Right atrium auricular region (tissue), 2 donors: Measurements from ENCODE around the gene HMGXB4. TPM values are rescaled to one million over a fixed set of nuclear protein-coding genes. Genes with fewer than 3 reads are reported as not detected.
A peak's percentile ranks its signal among the peaks of the same experiment; 100 is the strongest.

Source experiments
- DNase-seq: peaks from one replicate; pipeline ENCODE4 v3.0.0-alpha.2; 2019; ENCODE audit warnings: low spot score
- H3K27ac ChIP-seq, 2 donors: fragments of 200-600 bp; sonication (generic); 1 replicate in 1 of 2; 2 replicates in 1 of 2; pipeline ENCODE4 v1.5.1; 2016 to 2019
- H3K27me3 ChIP-seq, 2 donors: fragments of 200-600 bp; sonication (generic); one replicate each; pipeline versions ENCODE4 v1.5.1 to v1.6.0; 2017 to 2019
- H3K36me3 ChIP-seq: fragments of 200-600 bp; sonication (generic); one replicate; pipeline ENCODE4 v1.5.1; 2016
- H3K4me1 ChIP-seq, 2 donors: fragments of 200-600 bp; sonication (generic); one replicate each; pipeline versions ENCODE4 v1.5.1 to v1.6.0; 2017 to 2019
- H3K4me3 ChIP-seq, 2 donors: fragments of 200-600 bp; sonication (generic); 1 replicate in 1 of 2; 2 replicates in 1 of 2; pipeline ENCODE4 v1.5.1; 2017 to 2019; ENCODE audit warnings: mild to moderate bottlenecking in 1 of 2, moderate library complexity in 1 of 2
- H3K9me3 ChIP-seq, 2 donors: fragments of 200-600 bp; sonication (generic); one replicate each; pipeline ENCODE4 v1.5.1; 2019
- total RNA-seq, 2 donors: library from RNA; depleted of rRNA; stranded (reverse); fragments of >200 nt; gene quantifications; one replicate each; pipeline ENCODE4 v1.1.0, GENCODE V29; 2016
- TF ChIP-seq, protein P1 (sequence below), 2 donors: fragments of 200-600 bp; sonication (generic); IDR thresholded peaks; one replicate each; pipeline ENCODE4 v1.5.1; 2019; ENCODE audit warnings: antibody characterized with exemption in 2 of 2

HMGXB4 gene
- total RNA-seq, 2 donors from 2014 or later = 9.6 to 9.8 TPM

DNA sequence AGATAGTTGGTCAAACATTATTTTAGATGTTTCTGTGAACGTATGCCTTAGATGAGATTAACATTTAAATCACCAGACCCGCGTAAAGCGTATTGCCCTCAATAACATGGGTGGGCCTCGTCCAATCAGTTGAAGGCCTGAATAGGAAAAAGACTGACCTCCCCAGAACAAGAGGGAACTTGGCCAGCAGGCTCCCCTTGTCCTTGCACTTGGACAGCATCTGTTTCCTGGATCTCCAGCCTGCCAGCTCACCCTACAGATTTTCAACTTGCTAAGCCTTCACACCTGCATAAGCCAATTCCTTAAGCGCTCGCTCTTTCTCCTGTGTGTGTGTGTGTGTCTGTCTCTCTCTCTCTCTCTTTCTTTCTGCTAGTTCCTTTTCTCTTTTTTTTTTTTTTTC, 50.6 kb downstream of the HMGXB4 start:
- Histone ChIP-seq H3K27me3 (no peaks in the 10 kb centered on the region), H3K4me1 (peaks cover 0 to 74% of the 10 kb centered on the region in 2 donors), H3K36me3 (no peaks in the 10 kb centered on the region), H3K4me3 (no peak overlapping the region), H3K9me3 (no peaks in the 10 kb centered on the region), H3K27ac (peak overlapping the region; percentile 77 to 79)
- DNase-seq = no peak
- TF ChIP-seq, protein P1, sequence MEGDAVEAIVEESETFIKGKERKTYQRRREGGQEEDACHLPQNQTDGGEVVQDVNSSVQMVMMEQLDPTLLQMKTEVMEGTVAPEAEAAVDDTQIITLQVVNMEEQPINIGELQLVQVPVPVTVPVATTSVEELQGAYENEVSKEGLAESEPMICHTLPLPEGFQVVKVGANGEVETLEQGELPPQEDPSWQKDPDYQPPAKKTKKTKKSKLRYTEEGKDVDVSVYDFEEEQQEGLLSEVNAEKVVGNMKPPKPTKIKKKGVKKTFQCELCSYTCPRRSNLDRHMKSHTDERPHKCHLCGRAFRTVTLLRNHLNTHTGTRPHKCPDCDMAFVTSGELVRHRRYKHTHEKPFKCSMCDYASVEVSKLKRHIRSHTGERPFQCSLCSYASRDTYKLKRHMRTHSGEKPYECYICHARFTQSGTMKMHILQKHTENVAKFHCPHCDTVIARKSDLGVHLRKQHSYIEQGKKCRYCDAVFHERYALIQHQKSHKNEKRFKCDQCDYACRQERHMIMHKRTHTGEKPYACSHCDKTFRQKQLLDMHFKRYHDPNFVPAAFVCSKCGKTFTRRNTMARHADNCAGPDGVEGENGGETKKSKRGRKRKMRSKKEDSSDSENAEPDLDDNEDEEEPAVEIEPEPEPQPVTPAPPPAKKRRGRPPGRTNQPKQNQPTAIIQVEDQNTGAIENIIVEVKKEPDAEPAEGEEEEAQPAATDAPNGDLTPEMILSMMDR (IDR thresholded peaks at IDR 0.05) = no peak

DNA sequence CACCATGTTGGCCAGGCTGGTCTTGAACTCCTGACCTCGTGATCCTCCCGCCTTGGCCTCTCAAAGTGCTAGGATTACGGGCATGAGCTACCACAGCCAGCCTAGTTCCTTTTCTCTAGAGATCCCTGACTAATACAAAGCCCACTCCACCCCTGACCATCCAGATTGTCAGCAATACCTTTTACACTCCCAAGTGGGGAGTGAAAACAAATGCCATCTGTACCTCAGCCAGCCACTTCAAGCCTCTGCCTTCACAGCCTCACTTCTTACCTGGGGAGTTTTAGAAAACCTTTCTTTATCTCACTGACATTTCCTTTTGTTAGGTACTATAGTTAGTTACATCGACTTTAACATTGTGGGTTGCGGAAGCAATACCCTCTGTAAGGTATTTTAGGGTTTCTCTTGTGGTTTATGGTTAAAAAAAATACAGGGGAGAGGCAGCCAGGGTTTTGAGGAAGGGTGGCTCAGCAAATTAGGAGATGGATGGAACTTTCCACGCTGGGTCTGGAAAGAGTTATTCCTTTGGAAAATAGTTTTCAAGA, 51.3 kb downstream of the HMGXB4 start:
- no peaks in the 10 kb centered on the region for H3K9me3 ChIP-seq
- DNase-seq = no peak
- TF ChIP-seq, protein P1 (IDR thresholded peaks at IDR 0.05) = no peak
- H3K27ac ChIP-seq = peak overlapping the region; percentile 16 to 28
- no peak overlapping the region for H3K4me3 ChIP-seq
- H3K4me1 ChIP-seq = peaks cover 0 to 81% of the 10 kb centered on the region in 2 donors
- no peaks in the 10 kb centered on the region for H3K36me3 ChIP-seq
- H3K27me3 ChIP-seq = no peaks in the 10 kb centered on the region

DNA sequence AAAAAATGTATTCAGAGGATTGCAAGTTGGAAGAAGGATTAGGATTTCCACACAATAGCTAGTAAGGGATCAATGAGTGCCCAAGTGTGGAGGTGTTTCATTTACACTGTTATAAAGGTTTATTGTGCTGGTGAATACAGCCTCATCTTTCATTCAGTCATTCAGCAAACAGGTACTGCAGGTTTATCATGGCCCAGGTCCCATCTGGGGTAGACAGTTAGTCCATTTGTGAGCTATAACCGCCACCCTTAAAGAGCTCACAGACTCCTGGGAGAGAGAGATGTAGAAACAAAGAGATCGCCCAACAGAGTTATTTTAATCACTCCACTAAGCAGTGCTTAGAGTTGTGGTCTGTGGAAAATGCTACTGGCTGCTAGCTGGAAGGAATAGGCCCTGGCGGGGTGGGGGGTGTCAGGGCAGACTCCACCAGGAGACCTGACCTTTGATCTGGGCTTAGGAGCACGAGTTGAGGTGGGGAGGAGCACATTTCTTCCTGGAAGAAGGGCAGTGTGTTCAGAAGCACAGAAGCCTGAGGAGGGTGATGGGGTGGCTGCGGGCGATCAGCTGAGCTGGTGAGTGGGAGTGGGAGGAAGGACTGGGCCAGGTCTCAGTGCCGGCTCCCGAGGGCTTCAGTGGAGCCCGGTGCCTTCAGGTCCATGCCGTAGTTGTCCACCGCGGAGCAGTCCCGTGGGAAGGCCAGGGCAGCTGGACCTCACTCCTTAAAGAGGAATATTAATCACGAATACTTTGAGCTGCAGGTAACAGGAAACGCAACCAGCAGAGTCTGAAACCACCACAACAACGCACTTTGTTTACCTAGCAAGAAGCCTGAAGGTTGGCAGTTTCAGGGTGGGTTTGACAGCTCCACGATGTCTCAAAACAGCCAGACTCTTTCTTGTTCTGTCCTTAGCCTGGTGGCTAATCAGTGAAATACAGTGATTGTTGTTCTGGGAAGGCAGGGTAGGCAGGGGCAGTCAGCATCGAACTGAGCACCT, 53.6 kb downstream of the HMGXB4 start:
- Histone ChIP-seq H3K4me3 (no peak overlapping the region), H3K27ac (peak overlapping the region; percentile 89 to 95), H3K36me3 (no peaks in the 10 kb centered on the region), H3K27me3 (no peaks in the 10 kb centered on the region), H3K9me3 (no peaks in the 10 kb centered on the region), H3K4me1 (peaks cover 0 to 89% of the 10 kb centered on the region in 2 donors)
- TF ChIP-seq, protein P1 (IDR thresholded peaks at IDR 0.05) = no peak
- DNase-seq = no peak

DNA sequence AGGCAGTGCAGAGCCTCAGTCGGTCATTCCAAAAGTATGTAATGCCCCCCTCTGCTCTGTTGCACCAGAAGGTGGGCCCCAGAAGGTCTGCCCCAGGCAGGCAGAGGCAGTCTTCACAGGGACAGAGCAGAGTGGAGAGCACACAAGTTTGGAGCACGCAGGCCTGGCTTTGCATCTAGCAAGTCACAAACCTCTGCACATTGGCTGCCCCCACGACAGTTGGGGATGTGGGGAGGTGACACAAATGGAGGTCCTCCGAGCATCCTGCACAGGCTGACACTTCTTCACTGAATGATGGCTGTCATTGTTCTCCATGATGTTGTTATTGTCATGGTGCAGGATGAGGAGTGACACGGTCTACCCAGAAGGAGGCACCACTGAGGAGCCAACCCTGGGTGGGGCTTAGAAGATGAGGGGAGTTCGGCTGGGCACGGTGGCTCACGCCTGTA, 54.3 kb downstream of the HMGXB4 start:
- peak overlapping the region; percentile 89 to 95 for H3K27ac ChIP-seq
- no peak for DNase-seq
- peaks cover 0 to 87% of the 10 kb centered on the region in 2 donors for H3K4me1 ChIP-seq

DNA sequence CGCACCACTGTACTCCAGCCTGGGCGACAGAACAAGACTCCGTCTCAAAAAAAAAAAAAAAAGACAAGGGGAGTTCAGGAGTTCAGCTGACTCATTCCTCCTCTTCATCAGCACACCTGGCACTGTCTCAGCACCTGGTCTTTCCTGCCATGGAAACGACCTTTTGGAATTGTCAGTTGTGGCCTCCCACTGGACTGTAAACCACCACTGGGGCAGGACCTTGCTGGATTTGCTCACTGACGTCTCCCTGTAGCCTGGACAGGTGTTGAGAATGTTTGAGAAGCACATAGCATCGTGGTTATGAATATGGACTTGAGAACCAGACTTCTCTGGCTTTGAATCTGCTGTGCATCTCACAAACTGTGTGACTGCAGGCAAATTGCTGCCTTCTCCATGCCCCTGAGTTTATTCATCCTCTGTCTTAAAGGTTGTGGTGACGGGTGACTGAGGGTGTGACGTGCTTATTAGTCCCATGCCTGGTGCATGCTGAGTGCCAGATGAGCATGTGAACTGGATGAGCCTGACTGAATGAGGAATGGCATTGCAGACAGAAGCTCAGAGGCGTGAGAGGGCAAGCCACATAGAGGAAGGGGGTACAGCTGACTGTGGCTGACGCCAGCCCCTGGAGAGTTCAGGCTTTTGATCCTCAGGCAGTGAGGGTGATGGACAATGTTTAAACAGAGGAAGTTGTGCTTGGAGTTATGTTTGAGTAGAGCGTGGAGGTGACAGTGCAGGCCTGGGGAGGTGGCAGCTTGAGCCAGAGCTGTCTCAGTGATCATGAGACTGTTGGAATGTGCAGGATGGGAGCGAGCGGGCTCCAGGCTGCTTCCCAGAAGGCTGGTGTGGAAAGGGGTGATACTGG, 55.1 kb downstream of the HMGXB4 start:
- H3K36me3 ChIP-seq = peaks cover 3% of the 10 kb centered on the region
- peak overlapping the region; percentile 89 to 95 for H3K27ac ChIP-seq
- DNase-seq = no peak
- no peaks in the 10 kb centered on the region for H3K9me3 ChIP-seq
- peaks cover 0 to 85% of the 10 kb centered on the region in 2 donors for H3K4me1 ChIP-seq
- no peaks in the 10 kb centered on the region for H3K27me3 ChIP-seq
- TF ChIP-seq, protein P1 (IDR thresholded peaks at IDR 0.05) = no peak
- no peak overlapping the region for H3K4me3 ChIP-seq

More for the DNA sequence above, 54.3 kb downstream of the HMGXB4 start:
- Histone ChIP-seq H3K9me3 (no peaks in the 10 kb centered on the region), H3K36me3 (no peaks in the 10 kb centered on the region), H3K4me3 (no peak overlapping the region), H3K27me3 (no peaks in the 10 kb centered on the region)
- TF ChIP-seq, protein P1 (IDR thresholded peaks at IDR 0.05) = no peak
